ENCODE measurements around the gene DPP6.
"Not testable (repeated sequence)": the region's sequence is repeated elsewhere in the genome, so short reads cannot be mapped to it uniquely, and the experiment has no call there.

DPP6 gene

GRCh38 chr7:154631162-154631561 lies 579.0 kb downstream of the DPP6 start:
- no peak for DNase-seq

DNA sequence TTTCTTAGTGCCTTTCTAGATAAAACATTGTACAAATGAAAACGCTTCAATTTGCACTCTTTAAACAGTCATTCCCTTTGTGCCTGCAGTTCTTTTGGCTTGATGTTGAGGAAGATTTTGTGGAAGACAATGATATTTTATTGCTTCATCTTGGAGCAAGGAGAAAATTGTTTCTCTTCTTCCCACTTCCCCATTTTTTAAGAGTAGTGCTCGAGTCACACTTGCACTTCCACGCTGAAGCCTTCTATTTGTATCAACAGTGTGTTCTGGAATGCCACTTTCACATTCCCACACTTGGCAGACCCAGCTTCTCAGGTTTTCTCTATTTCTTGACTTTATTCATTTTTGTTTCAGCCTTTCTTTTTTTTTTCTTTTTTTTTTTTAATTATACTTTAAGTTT lies 581.4 kb downstream of the DPP6 start:
- DNase-seq: no peak

DNA sequence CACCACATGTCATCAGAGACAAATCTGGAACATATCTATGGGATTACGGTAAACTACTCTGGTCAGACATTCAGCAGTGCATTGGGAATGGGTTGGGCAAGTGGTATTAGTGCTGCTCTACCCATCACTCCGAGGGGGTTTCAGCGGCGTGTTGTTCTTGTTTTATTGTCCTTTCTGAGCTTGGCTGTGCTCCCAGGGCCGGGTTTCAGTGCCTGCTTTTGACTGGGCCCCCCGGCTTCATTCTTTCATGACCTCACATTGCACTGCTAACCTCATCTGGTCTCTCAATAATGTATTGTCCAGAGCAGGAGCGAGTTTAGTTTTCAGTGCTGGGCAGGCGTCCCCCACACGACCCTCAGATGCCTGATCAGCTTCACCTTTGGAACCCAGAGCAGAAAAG lies 586.1 kb downstream of the DPP6 start:
- DNase-seq: no peak

- no peak for DNase-seq
These were observed 588.2 kb downstream of the DPP6 start for GRCh38 chr7:154640266-154640865.

- DNase-seq: no peak
These were observed 588.7 kb downstream of the DPP6 start for GRCh38 chr7:154640917-154641316.

- DNase-seq: no peak
These were observed 592.2 kb downstream of the DPP6 start for GRCh38 chr7:154644366-154644765.

DNA sequence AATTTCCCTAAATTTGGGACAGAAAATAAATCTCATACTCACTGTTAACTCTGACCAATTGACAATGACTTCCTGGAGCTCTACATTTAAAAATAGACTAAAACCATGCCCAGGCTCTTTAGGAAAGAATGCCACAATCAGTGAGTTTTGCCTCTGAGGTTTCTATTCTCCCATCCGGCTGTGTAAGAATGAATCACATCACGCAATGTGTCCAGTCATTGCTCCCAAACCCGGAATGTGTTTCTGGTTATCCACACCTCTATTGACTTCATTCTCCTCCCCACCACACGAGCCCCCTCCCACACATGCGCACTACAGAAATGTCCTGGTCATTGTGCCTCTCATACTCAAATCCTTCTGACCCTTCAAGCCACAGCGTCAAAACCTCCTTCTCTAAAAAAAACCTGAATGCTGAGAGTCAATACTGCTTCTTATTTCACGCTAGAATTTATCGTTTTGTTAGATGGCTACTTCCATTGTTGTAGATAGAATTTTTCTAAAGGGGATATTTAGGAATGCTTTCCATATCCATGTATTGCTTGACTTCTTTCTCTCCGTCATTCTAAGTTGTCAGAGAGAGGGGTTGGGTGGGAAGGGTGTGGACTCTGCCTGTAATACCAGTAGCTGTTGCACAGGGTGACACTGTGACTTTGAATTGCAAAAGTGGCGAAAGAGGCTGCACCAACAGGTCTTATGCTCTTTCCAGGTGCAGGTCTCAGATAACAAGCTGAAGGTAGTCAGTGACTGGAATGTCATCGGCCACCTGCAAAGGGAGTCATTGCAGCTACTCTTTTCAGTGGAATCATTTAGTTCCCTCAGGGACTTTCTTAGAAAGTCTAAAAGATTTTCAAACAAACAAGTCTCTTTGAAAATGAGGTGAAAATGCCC lies 594.2 kb downstream of the DPP6 start:
- DNase-seq: no peak

DNA sequence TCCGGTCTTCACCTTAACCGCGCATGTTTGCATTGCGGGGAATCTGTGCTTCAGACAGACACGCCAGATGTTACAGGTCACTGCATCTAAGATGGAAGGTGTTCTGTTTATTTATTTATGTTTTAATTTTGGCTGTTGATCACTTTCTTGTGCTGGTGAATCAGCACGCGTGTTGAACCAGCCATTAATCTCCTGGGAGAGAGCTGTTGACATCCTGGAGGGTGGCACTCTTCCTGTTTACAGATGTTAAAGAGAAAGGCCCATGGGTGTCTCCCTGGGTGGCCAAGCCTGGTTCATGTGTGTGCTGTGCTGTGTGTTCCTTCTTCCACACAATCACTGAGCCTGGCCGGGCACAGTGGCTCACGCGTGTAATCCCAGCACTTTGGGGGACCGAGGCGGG lies 595.4 kb downstream of the DPP6 start:
- DNase-seq: no peak

DNA sequence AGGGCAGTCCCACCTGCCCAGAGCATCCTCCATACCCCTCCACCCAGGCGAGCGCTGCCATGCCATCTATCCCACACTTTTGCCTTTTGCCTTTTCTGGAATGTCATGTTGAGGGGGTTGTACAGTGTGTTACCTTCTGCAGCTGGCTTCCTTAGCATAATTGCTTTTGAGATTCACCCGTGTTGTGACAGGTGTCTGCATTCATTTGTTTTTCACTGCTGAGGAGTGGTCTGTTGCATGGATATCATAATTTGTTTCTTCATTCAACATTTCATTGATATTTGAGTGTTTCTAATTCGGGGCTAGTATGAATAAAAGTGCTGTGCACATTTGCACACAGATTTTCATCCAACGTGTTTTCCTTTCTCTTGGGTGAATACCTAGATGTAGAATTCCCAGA lies 596.8 kb downstream of the DPP6 start:
- no peak for DNase-seq

DNA sequence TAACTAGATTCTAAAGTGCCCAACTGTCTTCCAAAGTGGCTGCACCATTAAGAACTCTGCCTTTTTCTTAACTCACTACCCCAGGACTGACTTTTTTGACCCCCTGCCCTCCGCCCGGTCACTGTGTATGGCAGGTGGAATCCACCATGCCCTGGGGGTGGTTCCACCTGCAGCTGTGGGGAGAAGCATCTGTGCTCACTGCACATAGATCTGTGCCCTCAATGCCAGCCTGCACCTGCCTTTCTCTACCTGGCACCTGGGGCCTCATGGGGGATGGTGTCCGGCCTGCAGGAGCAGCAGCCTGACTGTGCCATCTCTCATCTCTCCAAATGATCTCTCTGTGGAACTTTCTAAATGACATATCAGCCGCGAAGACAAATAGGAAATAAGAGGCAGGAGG lies 597.2 kb downstream of the DPP6 start:
- DNase-seq: no peak

GRCh38 chr7:154650275-154650674 lies 598.1 kb downstream of the DPP6 start:
- DNase-seq: no peak

GRCh38 chr7:154651501-154651900 lies 599.3 kb downstream of the DPP6 start:
- DNase-seq: no peak

DNA sequence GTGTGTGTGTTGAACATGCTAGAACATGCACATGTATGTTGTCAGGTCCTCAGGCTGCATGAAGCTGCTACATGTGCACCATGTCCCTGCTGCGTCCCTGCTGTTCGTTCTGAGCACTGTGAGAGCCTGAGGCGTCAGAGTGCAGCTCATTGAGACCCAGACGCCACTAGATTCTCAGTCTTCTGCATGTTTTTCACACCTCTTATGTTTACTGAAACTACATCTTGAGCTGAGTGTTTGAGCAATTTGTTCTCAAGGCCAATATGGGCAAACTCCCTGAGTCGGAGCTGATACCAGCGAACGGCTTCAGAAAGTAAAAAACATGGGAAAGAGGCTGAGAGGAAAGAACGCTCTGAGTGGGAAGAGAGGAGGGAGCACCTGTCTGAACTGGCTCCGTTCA lies 600.4 kb downstream of the DPP6 start:
- DNase-seq: no peak

DNA sequence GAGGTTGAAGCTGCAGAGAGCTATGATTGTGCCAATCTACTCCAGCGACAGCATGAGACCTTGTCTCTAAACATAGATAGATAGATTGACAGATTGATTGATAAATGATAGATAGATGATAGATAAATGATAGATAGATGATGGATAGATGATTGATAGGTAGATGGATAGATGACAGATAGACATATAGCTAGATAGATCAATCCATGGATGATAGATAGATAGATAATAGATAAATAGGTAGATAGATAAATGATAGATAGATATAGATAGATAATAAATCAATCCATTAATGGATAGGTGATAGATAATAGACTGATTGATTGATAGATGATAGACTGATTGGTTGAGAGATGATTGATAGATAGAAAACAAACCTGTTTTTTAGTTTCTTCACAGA lies 601.1 kb downstream of the DPP6 start:
- DNase-seq: no peak

GRCh38 chr7:154656618-154657017 lies 604.4 kb downstream of the DPP6 start:
- no peak for DNase-seq

GRCh38 chr7:154666768-154667167 lies 614.6 kb downstream of the DPP6 start:
- DNase-seq: no peak

DNA sequence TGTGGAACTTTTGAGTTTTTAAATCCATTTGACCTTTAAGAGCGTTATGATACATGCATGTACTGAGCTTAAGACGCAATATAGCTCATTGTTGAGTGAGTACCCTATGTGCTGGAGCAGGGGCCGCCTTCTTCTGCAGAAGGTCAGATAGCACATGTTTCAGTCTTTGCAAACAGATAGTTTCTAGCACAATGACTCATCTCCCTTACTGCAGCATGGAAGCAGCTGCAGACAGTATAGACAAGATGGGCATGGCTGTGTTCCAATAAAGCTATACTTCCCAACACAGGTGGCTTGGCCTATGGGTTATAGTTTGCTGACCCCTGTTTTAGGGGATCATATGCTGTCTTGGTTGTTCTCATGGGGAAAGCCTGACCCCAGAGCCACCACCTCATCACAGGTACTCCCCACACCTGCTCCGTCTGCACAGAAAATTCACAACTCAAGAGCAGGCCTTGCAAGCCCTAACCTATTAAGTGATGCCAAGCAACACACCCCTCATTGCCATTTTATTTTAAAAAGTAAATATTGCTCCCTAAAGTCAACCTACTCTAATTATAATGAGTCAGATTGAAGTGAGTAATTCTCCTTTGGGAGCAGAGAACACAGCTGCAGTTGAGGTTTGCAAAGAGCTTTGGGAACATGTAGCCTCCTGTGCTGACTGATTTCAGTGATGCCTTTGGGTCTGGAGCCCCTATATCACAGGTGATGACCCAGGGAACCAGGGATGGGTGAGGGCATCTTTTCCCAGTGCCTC lies 620.6 kb downstream of the DPP6 start:
- no peak for DNase-seq

- DNase-seq: no peak
These were observed 622.0 kb downstream of the DPP6 start for GRCh38 chr7:154674191-154674590.

GRCh38 chr7:154675560-154675959 lies 623.4 kb downstream of the DPP6 start:
- no peak for DNase-seq

GRCh38 chr7:154676033-154676421 lies 623.8 kb downstream of the DPP6 start:
- DNase-seq: not testable (repeated sequence)

GRCh38 chr7:154676422-154677073 lies 624.4 kb downstream of the DPP6 start:
- DNase-seq: no peak

- DNase-seq: no peak
These were observed 625.3 kb downstream of the DPP6 start for GRCh38 chr7:154677454-154677853.

DNA sequence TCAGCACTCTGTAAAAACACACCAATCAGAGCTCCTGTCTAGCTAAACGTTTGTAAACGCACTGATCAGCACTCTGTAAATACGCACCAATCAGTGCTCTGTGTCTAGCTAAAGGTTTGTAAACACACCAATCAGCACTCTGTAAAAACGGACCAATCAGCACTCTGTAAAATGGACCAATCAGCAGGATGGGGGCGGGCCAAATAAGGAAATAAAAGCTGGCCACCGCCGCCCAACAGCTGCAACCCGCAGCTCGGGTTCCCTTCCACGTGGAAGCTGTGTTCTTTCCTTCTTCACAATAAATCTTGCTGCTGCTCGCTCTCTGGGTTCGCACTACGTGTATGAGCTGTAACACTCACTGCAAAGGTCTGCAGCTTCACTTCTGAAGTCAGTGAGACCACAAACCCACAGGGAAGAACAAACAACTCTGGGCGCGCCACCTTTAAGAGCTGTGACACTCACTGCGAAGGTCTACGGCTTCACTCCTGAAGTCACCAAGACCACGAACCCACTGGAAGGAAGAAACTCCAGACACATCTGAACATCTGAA lies 625.9 kb downstream of the DPP6 start:
- DNase-seq: not testable (repeated sequence)
